WERI-Rb-1 (cell line): Measurements from ENCODE around the gene KRTCAP2.

Experiments used
- DNase-seq: peaks from one replicate; pipeline ENCODE4 v3.0.0-alpha.2; 2020
- H3K27ac ChIP-seq: fragments of 250-450 bp; sonication (Bioruptor Pico); 2 replicates; pipeline ENCODE4 v1.5.1; 2020; ENCODE audit warnings: mild to moderate bottlenecking, moderate library complexity
- H3K27me3 ChIP-seq: fragments of 250-450 bp; sonication (Bioruptor Pico); 2 replicates; pipeline ENCODE4 v1.5.1; 2021; ENCODE audit warnings: mild to moderate bottlenecking, low read depth, moderate library complexity; ENCODE audit not compliant: insufficient read depth, severe bottlenecking
- H3K36me3 ChIP-seq: fragments of 250-450 bp; sonication (Bioruptor Pico); 2 replicates; pipeline ENCODE4 v1.5.1; 2020; ENCODE audit warnings: mild to moderate bottlenecking, moderate library complexity
- H3K4me3 ChIP-seq: 2 replicates; pipeline ENCODE4 v1.5.1; 2011; ENCODE audit warnings: low read depth, mild to moderate bottlenecking, control low read depth, low read length
- H3K9me3 ChIP-seq: fragments of 250-450 bp; sonication (Bioruptor Pico); 2 replicates; pipeline ENCODE4 v1.5.1; 2021; ENCODE audit warnings: mild to moderate bottlenecking, moderate library complexity; ENCODE audit not compliant: severe bottlenecking
- CTCF ChIP-seq: IDR thresholded peaks from 2 replicates; pipeline ENCODE4 v1.5.1; 2011; ENCODE audit warnings: low read depth, mild to moderate bottlenecking, control low read depth, inconsistent platforms, low read length

KRTCAP2 gene

GRCh38 chr1:155205969-155206593 lies 33.0 kb upstream of the KRTCAP2 start:
- no peak for DNase-seq
- no peak overlapping the region for H3K27ac ChIP-seq
- H3K4me3 ChIP-seq = no peak overlapping the region
- H3K36me3 ChIP-seq = peaks cover 33% of the 10 kb centered on the region
- H3K27me3 ChIP-seq = no peaks in the 10 kb centered on the region
- TF ChIP-seq CTCF = no peak
- no peaks in the 10 kb centered on the region for H3K9me3 ChIP-seq

GRCh38 chr1:155205035-155205434 lies 31.9 kb upstream of the KRTCAP2 start:
- H3K4me3 ChIP-seq = no peak overlapping the region
- TF ChIP-seq CTCF = no peak
- no peaks in the 10 kb centered on the region for H3K9me3 ChIP-seq
- no peaks in the 10 kb centered on the region for H3K27me3 ChIP-seq
- H3K27ac ChIP-seq = no peak overlapping the region
- peaks cover 40% of the 10 kb centered on the region for H3K36me3 ChIP-seq
- DNase-seq = no peak

- Histone ChIP-seq H3K27ac (no peak overlapping the region), H3K9me3 (no peaks in the 10 kb centered on the region), H3K4me3 (no peak overlapping the region), H3K27me3 (no peaks in the 10 kb centered on the region), H3K36me3 (peaks cover 61% of the 10 kb centered on the region)
- TF ChIP-seq CTCF = no peak
- DNase-seq = no peak
Observed at GRCh38 chr1:155202731-155203515, 29.8 kb upstream of the KRTCAP2 start.

GRCh38 chr1:155202198-155202597 lies 29.1 kb upstream of the KRTCAP2 start:
- no peak for DNase-seq
- no peak overlapping the region for H3K4me3 ChIP-seq
- peaks cover 68% of the 10 kb centered on the region for H3K36me3 ChIP-seq
- no peaks in the 10 kb centered on the region for H3K27me3 ChIP-seq
- H3K27ac ChIP-seq = no peak overlapping the region
- no peaks in the 10 kb centered on the region for H3K9me3 ChIP-seq
- TF ChIP-seq CTCF = no peak

GRCh38 chr1:155200920-155201319 lies 27.8 kb upstream of the KRTCAP2 start:
- H3K27ac ChIP-seq = no peak overlapping the region
- no peak for DNase-seq
- no peak overlapping the region for H3K4me3 ChIP-seq
- H3K27me3 ChIP-seq = no peaks in the 10 kb centered on the region
- H3K9me3 ChIP-seq = no peaks in the 10 kb centered on the region
- peaks cover 81% of the 10 kb centered on the region for H3K36me3 ChIP-seq
- TF ChIP-seq CTCF = no peak

GRCh38 chr1:155199792-155200191 lies 26.7 kb upstream of the KRTCAP2 start:
- H3K27ac ChIP-seq = no peak overlapping the region
- peaks cover 85% of the 10 kb centered on the region for H3K36me3 ChIP-seq
- no peaks in the 10 kb centered on the region for H3K27me3 ChIP-seq
- TF ChIP-seq CTCF = no peak
- no peak for DNase-seq
- H3K4me3 ChIP-seq = no peak overlapping the region
- H3K9me3 ChIP-seq = no peaks in the 10 kb centered on the region
